GM12865 (cell line): Measurements from ENCODE around the gene PTX4.
A peak's percentile ranks its signal among the peaks of the same experiment; 100 is the strongest.

Experiments
- DNase-seq: peaks from one replicate; pipeline ENCODE4 v3.0.0; 2010; ENCODE audit warnings: low read depth
- H3K4me3 ChIP-seq: 2 replicates; pipeline ENCODE4 v1.5.1; 2011; ENCODE audit warnings: mild to moderate bottlenecking, low read depth, low read length, control low read depth
- CTCF ChIP-seq: IDR thresholded peaks from 2 replicates; pipeline ENCODE4 v1.5.1; 2011; ENCODE audit warnings: low read length, control low read depth, low read depth, inconsistent platforms; ENCODE audit not compliant: insufficient read depth; ENCODE audit errors: missing control alignments

The PTX4 gene

GRCh38 chr16:1494711-1495110 lies 6.0 kb upstream of the PTX4 start:
- no peak for TF ChIP-seq CTCF
- H3K4me3 ChIP-seq: no peak overlapping the region
- DNase-seq: no peak

- DNase-seq: peak; percentile 42
- peak; percentile 3 for TF ChIP-seq CTCF
- peak overlapping the region; percentile 95 for H3K4me3 ChIP-seq
Measured at GRCh38 chr16:1494129-1494640, 5.4 kb upstream of the PTX4 start.

- no peak for DNase-seq
- H3K4me3 ChIP-seq: peak overlapping the region; percentile 95
- no peak for TF ChIP-seq CTCF
Measured at GRCh38 chr16:1493746-1494094, 5.0 kb upstream of the PTX4 start.

GRCh38 chr16:1492923-1493745 lies 4.4 kb upstream of the PTX4 start, which contains the start of gene TELO2:
Gene TELO2 (plus strand): TSS chr16:1493360. CDS start chr16:1494282, 922 bp downstream.
- peak within 1 kb of the TSS; percentile 95 for H3K4me3 ChIP-seq
- TF ChIP-seq CTCF: no peak
- peak; percentile 91 for DNase-seq

- no peak for TF ChIP-seq CTCF
- H3K4me3 ChIP-seq: peak overlapping the region; percentile 95
- DNase-seq: no peak
Measured at GRCh38 chr16:1492082-1492922, 3.6 kb upstream of the PTX4 start.

GRCh38 chr16:1491327-1491726 lies 2.6 kb upstream of the PTX4 start:
- TF ChIP-seq CTCF: no peak
- no peak for DNase-seq
- no peak overlapping the region for H3K4me3 ChIP-seq
